Small intestine (tissue), 7 donors: ENCODE data around the gene SRY. TPM values are rescaled to one million over a fixed set of nuclear protein-coding genes. Genes with fewer than 3 reads are reported as not detected.

Source experiments
- DNase-seq, 2 donors: peaks; one replicate each; pipeline versions ENCODE4 v3.0.0 to v3.0.0-alpha.2; 2013
- FAIRE-seq: peaks from 2 replicates; lab custom pipeline; 2012; peaks lifted over from hg19 to GRCh38; lab: Jason Lieb, UNC
- H3K27ac ChIP-seq, 3 donors: one replicate each; pipeline ENCODE4 v1.5.1; 2013; ENCODE audit warnings: low read length in 2 of 3, mild to moderate bottlenecking in 2 of 3, control low read depth in 1 of 3, inconsistent platforms in 1 of 3, low read depth in 1 of 3, moderate library complexity in 1 of 3
- H3K27me3 ChIP-seq, 3 donors: one replicate each; pipeline ENCODE4 v1.6.1; 2013; ENCODE audit warnings: low read length in 3 of 3, inconsistent platforms in 1 of 3; ENCODE audit not compliant: control insufficient read depth in 3 of 3, insufficient read depth in 3 of 3
- H3K36me3 ChIP-seq, 3 donors: one replicate each; pipeline ENCODE4 v1.6.1; 2013; ENCODE audit warnings: low read length in 3 of 3, inconsistent platforms in 1 of 3, low read depth in 1 of 3, mild to moderate bottlenecking in 1 of 3, moderate library complexity in 1 of 3; ENCODE audit not compliant: control insufficient read depth in 3 of 3, insufficient read depth in 2 of 3
- H3K4me1 ChIP-seq, 3 donors: one replicate each; pipeline ENCODE4 v1.6.1; 2013; ENCODE audit warnings: low read length in 2 of 3, inconsistent platforms in 1 of 3, low read depth in 1 of 3, mild to moderate bottlenecking in 1 of 3, moderate library complexity in 1 of 3; ENCODE audit not compliant: control insufficient read depth in 3 of 3, insufficient read depth in 2 of 3
- H3K4me3 ChIP-seq, 3 donors: one replicate each; pipeline ENCODE4 v1.5.1; 2013; ENCODE audit warnings: low read length in 3 of 3, control low read depth in 1 of 3, inconsistent platforms in 1 of 3, low read depth in 1 of 3, mild to moderate bottlenecking in 1 of 3, moderate library complexity in 1 of 3
- H3K9me3 ChIP-seq, 2 donors: one replicate each; pipeline ENCODE4 v1.6.1; 2013; ENCODE audit warnings: low read depth in 1 of 2, low read length in 1 of 2; ENCODE audit not compliant: control insufficient read depth in 2 of 2, insufficient read depth in 1 of 2
- WGBS, 3 donors: extraction: QIAGEN DNeasy Blood & Tissue Kit; methylation state at CpG; one replicate each; pipeline ENCODE4 v1.1.7; 2013; 5-methylcytosine and 5-hydroxymethylcytosine counted together
- polyA plus RNA-seq, 4 donors: library from polyadenylated mRNA; stranded (reverse) in 3 of 4; unstranded in 1 of 4; fragments of 200-250 nt in 3 of 4; fragments of 120-200 nt in 1 of 4; gene quantifications; one replicate each; pipeline versions ENCODE4 v1.2.1 to v1.2.3, GENCODE V29; 2013
- donor health status: healthy with polysubstance abuse.
- donor health status: control.
- donor health status: control.
- donor health status: Bipolar disorder and iron deficiency.
- donor health status: healthy.

Gene SRY
- polyA plus RNA-seq, 4 donors: 0.81 TPM; not detected in 3

DNA sequence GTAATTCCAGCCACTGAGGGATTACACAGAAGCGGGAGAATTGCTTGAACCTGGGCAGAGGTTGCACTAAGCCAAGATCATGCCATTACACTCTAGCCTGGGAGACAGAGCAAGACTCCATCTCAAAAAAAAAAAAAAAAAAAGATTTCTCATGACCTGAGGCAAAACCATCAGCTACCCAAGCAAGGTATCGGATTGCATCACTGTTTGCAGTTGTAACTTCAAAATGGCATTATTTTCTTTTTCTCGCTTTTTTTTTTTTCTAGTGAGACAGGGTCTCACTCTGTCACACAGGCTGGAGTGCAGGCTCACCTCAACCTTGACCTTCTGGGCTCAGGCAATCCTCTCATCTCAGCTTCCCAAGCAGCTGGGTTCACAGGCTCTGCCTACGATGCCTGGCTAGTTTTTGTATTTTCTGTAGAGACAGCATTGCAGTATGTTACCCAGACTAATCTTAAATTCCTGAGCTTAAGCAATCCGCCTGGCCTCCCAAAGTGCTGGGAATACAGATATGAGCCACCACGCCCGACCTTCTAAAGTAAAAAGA is 9.6 kb upstream of the SRY start:
- DNase-seq (no peak), FAIRE-seq (no peak)
- no peaks in the 10 kb centered on the region for H3K36me3 ChIP-seq
- WGBS, 3 donors: 62 to 78% methylated on average over 7 of the region's 7 CpGs; no CpG with 5 or more reads in 1 of the 3 donors
- no peaks in the 10 kb centered on the region for H3K4me1 ChIP-seq
- no peaks in the 10 kb centered on the region for H3K9me3 ChIP-seq
- H3K27me3 ChIP-seq: no peaks in the 10 kb centered on the region
- H3K4me3 ChIP-seq: no peak overlapping the region
- H3K27ac ChIP-seq: no peak overlapping the region

DNA sequence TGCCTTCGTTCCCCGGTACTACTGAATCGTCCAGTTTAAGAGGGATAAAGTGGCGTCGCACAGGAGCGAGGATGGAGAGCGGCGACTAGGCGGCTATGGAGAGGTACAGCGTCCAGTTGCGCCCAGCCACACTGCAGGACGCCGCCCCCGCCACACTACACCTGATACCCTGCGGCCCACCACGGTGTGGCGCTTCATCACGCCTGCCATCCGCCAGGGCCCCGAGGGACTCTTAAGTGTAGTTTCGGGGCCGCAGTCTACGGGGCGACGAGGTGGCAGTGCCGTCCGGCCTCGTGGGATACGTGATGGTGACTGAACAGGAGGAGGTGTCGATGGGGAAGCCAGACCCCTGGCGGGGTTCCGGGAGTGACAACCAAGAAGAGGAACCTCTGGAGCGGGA is 2.3 kb upstream of the SRY start:
- H3K9me3 ChIP-seq: no peaks in the 10 kb centered on the region
- peaks cover 0 to 1% (median 0%) of the 10 kb centered on the region in 3 donors for H3K27me3 ChIP-seq
- no peaks in the 10 kb centered on the region for H3K36me3 ChIP-seq
- no peaks in the 10 kb centered on the region for H3K4me1 ChIP-seq
- DNase-seq (no peak), FAIRE-seq (no peak)
- H3K4me3 ChIP-seq: no peak overlapping the region
- H3K27ac ChIP-seq: no peak overlapping the region
- 90 to 92% methylated on average over 28 to 33 of the region's 33 CpGs; no CpG with 5 or more reads in 1 of the 3 donors for WGBS, 3 donors

DNA sequence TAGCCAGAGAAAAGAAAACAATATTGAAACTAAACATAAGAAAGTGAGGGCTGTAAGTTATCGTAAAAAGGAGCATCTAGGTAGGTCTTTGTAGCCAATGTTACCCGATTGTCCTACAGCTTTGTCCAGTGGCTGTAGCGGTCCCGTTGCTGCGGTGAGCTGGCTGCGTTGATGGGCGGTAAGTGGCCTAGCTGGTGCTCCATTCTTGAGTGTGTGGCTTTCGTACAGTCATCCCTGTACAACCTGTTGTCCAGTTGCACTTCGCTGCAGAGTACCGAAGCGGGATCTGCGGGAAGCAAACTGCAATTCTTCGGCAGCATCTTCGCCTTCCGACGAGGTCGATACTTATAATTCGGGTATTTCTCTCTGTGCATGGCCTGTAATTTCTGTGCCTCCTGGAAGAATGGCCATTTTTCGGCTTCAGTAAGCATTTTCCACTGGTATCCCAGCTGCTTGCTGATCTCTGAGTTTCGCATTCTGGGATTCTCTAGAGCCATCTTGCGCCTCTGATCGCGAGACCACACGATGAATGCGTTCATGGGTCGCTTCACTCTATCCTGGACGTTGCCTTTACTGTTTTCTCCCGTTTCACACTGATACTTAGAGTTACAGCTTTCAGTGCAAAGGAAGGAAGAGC is 488 bp downstream of the SRY start:
- WGBS, 3 donors: 9 to 11% methylated on average over 24 to 28 of the region's 28 CpGs; no CpG with 5 or more reads in 1 of the 3 donors
- H3K27me3 ChIP-seq: peaks cover 0 to 1% (median 0%) of the 10 kb centered on the region in 3 donors
- H3K9me3 ChIP-seq: no peaks in the 10 kb centered on the region
- DNase-seq (peak in 1 of 2 donors; percentile 52), FAIRE-seq (no peak)
- H3K4me3 ChIP-seq: peak overlapping the region in 1 of 3 donors; percentile 56
- H3K27ac ChIP-seq: peak overlapping the region in 1 of 3 donors; percentile 44
- H3K4me1 ChIP-seq: no peaks in the 10 kb centered on the region
- no peaks in the 10 kb centered on the region for H3K36me3 ChIP-seq

Other genes starting within 250 kb of the SRY start
- 100 to 1,000 TPM in 3 of 4 donors, 1 to 10 TPM in 1; 8.9 to 630 (median 366) TPM for gene RPS4Y1, start 53.9 kb upstream of the SRY start, polyA plus RNA-seq
- gene ZFY, start 147.7 kb upstream of the SRY start, polyA plus RNA-seq: 10 to 100 TPM in 1 of 4 donors, 1 to 10 TPM in 2, not detected in 1; 3.8 to 13.5 (median 4.7) TPM